Measurements from ENCODE around the gene MARS1.

The MARS1 gene

GRCh38 chr12:57526477-57527126, 38.7 kb downstream of the MARS1 start:
- in situ Hi-C loops (cut with MboI; ENCODE audit: low sequenced_read_pairs): no loop called here

GRCh38 chr12:57527184-57527583, 39.3 kb downstream of the MARS1 start:
- in situ Hi-C loops (cut with MboI; ENCODE audit: low sequenced_read_pairs): no loop called here

GRCh38 chr12:57528176-57528575, 40.3 kb downstream of the MARS1 start:
- in situ Hi-C loops (cut with MboI; ENCODE audit: low sequenced_read_pairs): no loop called here

GRCh38 chr12:57528831-57529555, 41.1 kb downstream of the MARS1 start:
- in situ Hi-C loops (cut with MboI; ENCODE audit: low sequenced_read_pairs): no loop called here

- in situ Hi-C loops (cut with MboI; ENCODE audit: low sequenced_read_pairs): no loop called here
Observed at GRCh38 chr12:57529831-57530230, 42.0 kb downstream of the MARS1 start.

GRCh38 chr12:57530396-57531142, 42.7 kb downstream of the MARS1 start:
- in situ Hi-C loops (cut with MboI; ENCODE audit: low sequenced_read_pairs): no loop called here

- in situ Hi-C loops (cut with MboI; ENCODE audit: low sequenced_read_pairs): no loop called here
Observed at GRCh38 chr12:57531836-57532235, 44.0 kb downstream of the MARS1 start.

- in situ Hi-C loops (cut with MboI; ENCODE audit: low sequenced_read_pairs): no loop called here
Observed at GRCh38 chr12:57533108-57533507, 45.2 kb downstream of the MARS1 start.

GRCh38 chr12:57534250-57534649, 46.4 kb downstream of the MARS1 start:
- in situ Hi-C loops (cut with MboI; ENCODE audit: low sequenced_read_pairs): no loop called here

GRCh38 chr12:57534991-57535543, 47.2 kb downstream of the MARS1 start:
- in situ Hi-C loops (cut with MboI; ENCODE audit: low sequenced_read_pairs): no loop called here

- in situ Hi-C loops (cut with MboI; ENCODE audit: low sequenced_read_pairs): no loop called here
Observed at GRCh38 chr12:57535764-57536596, 48.1 kb downstream of the MARS1 start.

- in situ Hi-C loops (cut with MboI; ENCODE audit: low sequenced_read_pairs): no loop called here
Observed at GRCh38 chr12:57536597-57536942, 48.7 kb downstream of the MARS1 start.

- in situ Hi-C loops (cut with MboI; ENCODE audit: low sequenced_read_pairs): no loop called here
Observed at GRCh38 chr12:57539134-57539768, 51.4 kb downstream of the MARS1 start.

- in situ Hi-C loops (cut with MboI; ENCODE audit: low sequenced_read_pairs): no loop called here
Observed at GRCh38 chr12:57541001-57541400, 53.1 kb downstream of the MARS1 start.

GRCh38 chr12:57541717-57542116, 53.8 kb downstream of the MARS1 start:
- in situ Hi-C loops (cut with MboI; ENCODE audit: low sequenced_read_pairs): no loop called here

- in situ Hi-C loops (cut with MboI; ENCODE audit: low sequenced_read_pairs): no loop called here
Observed at GRCh38 chr12:57543581-57543980, 55.7 kb downstream of the MARS1 start.

- in situ Hi-C loops (cut with MboI; ENCODE audit: low sequenced_read_pairs): no loop called here
Observed at GRCh38 chr12:57545809-57546437, 58.1 kb downstream of the MARS1 start.

GRCh38 chr12:57546438-57547287, 58.8 kb downstream of the MARS1 start, which contains the start of gene DCTN2:
DCTN2 (minus strand) TSS chr12:57547192; CDS start chr12:57547063, 129 bp downstream.
- in situ Hi-C loops (cut with MboI; ENCODE audit: low sequenced_read_pairs): no loop called here

All from hTERT RPE-1 (cell line).